WTC11 (cell line): Measurements from ENCODE around the gene ASTN2. TPM values are rescaled to one million over a fixed set of nuclear protein-coding genes. Genes with fewer than 3 reads are reported as not detected.

ENCODE experiments used
- ATAC-seq: fragments of 200-7000 bp; cut with Tn5 transposase; 2 replicates; pipeline ENCODE4 v1.10.0; 2021; ENCODE audit warnings: mild to moderate bottlenecking, moderate library complexity
- CTCF ChIA-PET: fragments of 300-600 bp; sonication (Branson Sonifier 250); formaldehyde crosslinking; loops from one replicate; lab custom pipeline; 2021; ENCODE audit warnings: antibody characterized with exemption; lab: Charles Lee
- POLR2A ChIA-PET: fragments of 350-600 bp; sonication (Branson Sonifier 250); formaldehyde crosslinking; loops from one replicate; lab custom pipeline; 2021; ENCODE audit warnings: antibody characterized with exemption; lab: Charles Lee
- DNase-seq: peaks from one replicate; pipeline ENCODE4 v3.0.0; 2021; ENCODE audit warnings: low spot score
- H3K27ac Mint-ChIP-seq: 2 replicates; pipeline ENCODE4 v1.8.0; 2021; ENCODE audit warnings: mixed read lengths
- H3K27me3 Mint-ChIP-seq: 2 replicates; pipeline ENCODE4 v1.8.0; 2021; ENCODE audit warnings: low read depth, mild to moderate bottlenecking, moderate library complexity, mixed read lengths
- H3K36me3 Mint-ChIP-seq: 2 replicates; pipeline ENCODE4 v1.8.0; 2021; ENCODE audit warnings: mixed read lengths
- H3K4me1 Mint-ChIP-seq: 2 replicates; pipeline ENCODE4 v1.8.0; 2022; ENCODE audit warnings: mixed read lengths
- H3K4me3 Mint-ChIP-seq: 2 replicates; pipeline ENCODE4 v1.8.0; 2021; ENCODE audit warnings: mild to moderate bottlenecking, moderate library complexity, mixed read lengths
- H3K9me3 Mint-ChIP-seq: 2 replicates; pipeline ENCODE4 v1.8.0; 2021; ENCODE audit warnings: mixed read lengths
- ATF1 ChIP-seq: sonication (generic); formaldehyde crosslinking; IDR thresholded peaks from 2 replicates; pipeline ENCODE4 v1.8.1; 2023; ENCODE audit warnings: mild to moderate bottlenecking, moderate library complexity, missing genetic modification reagents
- CREM ChIP-seq: sonication (generic); formaldehyde crosslinking; IDR thresholded peaks from 2 replicates; pipeline ENCODE4 v1.8.1; 2022; ENCODE audit warnings: mild to moderate bottlenecking, missing genetic modification reagents, moderate library complexity
- CTCF ChIP-seq: fragments of 200-600 bp; IDR thresholded peaks from 2 replicates; pipeline ENCODE4 v1.8.0; 2022; ENCODE audit warnings: antibody characterized with exemption
- E2F1 ChIP-seq: sonication (generic); formaldehyde crosslinking; IDR thresholded peaks from 2 replicates; pipeline ENCODE4 v1.8.0; 2022; ENCODE audit warnings: mild to moderate bottlenecking, missing genetic modification reagents
- E2F5 ChIP-seq: sonication (generic); formaldehyde crosslinking; IDR thresholded peaks from 2 replicates; pipeline ENCODE4 v1.8.1; 2022; ENCODE audit warnings: mild to moderate bottlenecking, moderate library complexity, missing genetic modification reagents
- ELF4 ChIP-seq: sonication (generic); formaldehyde crosslinking; IDR thresholded peaks from 2 replicates; pipeline ENCODE4 v1.8.1; 2022; ENCODE audit warnings: low read depth, mild to moderate bottlenecking, moderate library complexity, missing genetic modification reagents
- ESRRA ChIP-seq: sonication (generic); formaldehyde crosslinking; IDR thresholded peaks from 2 replicates; pipeline ENCODE4 v1.8.1; 2022; ENCODE audit warnings: mild to moderate bottlenecking, missing genetic modification reagents, borderline replicate concordance
- GABPB1 ChIP-seq: sonication (generic); formaldehyde crosslinking; IDR thresholded peaks from 2 replicates; pipeline ENCODE4 v1.8.1; 2023; ENCODE audit warnings: mild to moderate bottlenecking, missing genetic modification reagents
- IRF1 ChIP-seq: sonication (generic); formaldehyde crosslinking; IDR thresholded peaks from 2 replicates; pipeline ENCODE4 v1.8.0; 2023; ENCODE audit warnings: missing genetic modification reagents
- MXD4 ChIP-seq: fragments of 250-450 bp; sonication (Bioruptor Pico); IDR thresholded peaks from 2 replicates; pipeline ENCODE4 v1.8.0; 2021; ENCODE audit warnings: mild to moderate bottlenecking, moderate library complexity, borderline replicate concordance
- SOX15 ChIP-seq: fragments of 250-450 bp; sonication (Bioruptor Pico); IDR thresholded peaks from 2 replicates; pipeline ENCODE4 v1.9.0; 2021; ENCODE audit warnings: mild to moderate bottlenecking
- USF1 ChIP-seq: sonication (generic); formaldehyde crosslinking; IDR thresholded peaks from 2 replicates; pipeline ENCODE4 v1.8.0; 2022; ENCODE audit warnings: mild to moderate bottlenecking, missing genetic modification reagents
- ZMAT4 ChIP-seq: fragments of 250-450 bp; sonication (Bioruptor Pico); IDR thresholded peaks from 2 replicates; pipeline ENCODE4 v1.9.0; 2021; ENCODE audit warnings: mild to moderate bottlenecking
- ZNF138 ChIP-seq: sonication (generic); formaldehyde crosslinking; conservative IDR thresholded peaks from 2 replicates; pipeline ENCODE4 v1.8.1; 2022; ENCODE audit warnings: mild to moderate bottlenecking, moderate library complexity, missing genetic modification reagents
- ZNF423 ChIP-seq: fragments of 250-450 bp; sonication (Bioruptor Pico); IDR thresholded peaks from 2 replicates; pipeline ENCODE4 v2.1.2; 2022; ENCODE audit warnings: mild to moderate bottlenecking, moderate library complexity
- ZNF425 ChIP-seq: fragments of 250-450 bp; sonication (Bioruptor Pico); conservative IDR thresholded peaks from 2 replicates; pipeline ENCODE4 v1.9.0; 2021; ENCODE audit warnings: mild to moderate bottlenecking
- total RNA-seq: library from RNA; stranded (reverse); gene quantifications from 3 replicates; pipeline ENCODE4 v1.2.3, GENCODE V29; 2021

Gene ASTN2
- total RNA-seq, 1 experiment from 2014 or later, result 16.2 TPM

GRCh38 chr9:117247266-117247665, 167.6 kb downstream of the ASTN2 start:
- Mint-ChIP-seq H3K4me3 (no peak overlapping the region), H3K36me3 (no peaks in the 10 kb centered on the region), H3K9me3 (0 out of 2 replicates have a peak, but pooled peaks cover 2% of the 10 kb centered on the region), H3K27ac (no peak overlapping the region), H3K27me3 (no peaks in the 10 kb centered on the region), H3K4me1 (no peaks in the 10 kb centered on the region)
- CTCF ChIA-PET, result interaction anchor here (0.6 to 3.9 kb wide), 8 partner anchors 9 to 189 kb away, joined by 3 to 25 read pairs (median 4); partner anchors contain the start of gene ASTN2
- no peak for DNase-seq
- POLR2A ChIA-PET, result no interaction called here
- TF ChIP-seq CTCF (0 out of 2 replicates have a peak, but pooled peaks have one; percentile 16), USF1 (CRISPR knock-in tag) (no peak)
- ATAC-seq, result peak; percentile 95

GRCh38 chr9:117245175-117245829, 169.6 kb downstream of the ASTN2 start:
- DNase-seq, result no peak
- Mint-ChIP-seq H3K27me3 (peaks cover under 1% of the 10 kb centered on the region; the same call in 1 of the 2 replicates), H3K9me3 (peaks cover 19% of the 10 kb centered on the region), H3K27ac (no peak overlapping the region), H3K4me3 (no peak overlapping the region), H3K36me3 (peaks cover 14% of the 10 kb centered on the region), H3K4me1 (no peaks in the 10 kb centered on the region)
- no peak for TF ChIP-seq IRF1
- TF ChIP-seq SOX15 (CRISPR knock-in tag), result no peak
- no peak for TF ChIP-seq ZNF423 (CRISPR knock-in tag)
- no peak for TF ChIP-seq ATF1 (CRISPR knock-in tag)
- TF ChIP-seq ZMAT4 (CRISPR knock-in tag), result no peak
- TF ChIP-seq ESRRA (CRISPR knock-in tag), result no peak
- no peak for TF ChIP-seq E2F1 (CRISPR knock-in tag)
- TF ChIP-seq ZNF425 (CRISPR knock-in tag), result no peak
- ChIA-PET CTCF (interaction anchor here (1.5 to 3.9 kb wide), 2 partner anchors 167 kb away, joined by 4 to 25 read pairs; no protein-coding TSS in a partner anchor), POLR2A (no interaction called here)
- no peak for ATAC-seq

- TF ChIP-seq CREM, result no peak
- no peak for TF ChIP-seq MXD4 (CRISPR knock-in tag)
- no peak for TF ChIP-seq GABPB1 (CRISPR knock-in tag)
- no peak for TF ChIP-seq ELF4 (CRISPR knock-in tag)
- TF ChIP-seq ZNF138 (CRISPR knock-in tag), result no peak
- TF ChIP-seq E2F5, result no peak
- Mint-ChIP-seq H3K4me1 (peaks cover 13% of the 10 kb centered on the region), H3K4me3 (no peak overlapping the region), H3K36me3 (peaks cover 22% of the 10 kb centered on the region), H3K27ac (no peak overlapping the region), H3K9me3 (peaks cover 28% of the 10 kb centered on the region), H3K27me3 (peaks cover 4% of the 10 kb centered on the region; the same call in 1 of the 2 replicates)
- ChIA-PET CTCF (no interaction called here), POLR2A (no interaction called here)
- ATAC-seq, result no peak
- no peak for DNase-seq
These were observed 172.8 kb downstream of the ASTN2 start for GRCh38 chr9:117242082-117242481.
